K562 (cell line): ENCODE measurements around the gene LCTL. TPM values are rescaled to one million over a fixed set of nuclear protein-coding genes. Genes with fewer than 3 reads are reported as not detected.

Source experiments
- CHAMP1 ChIP-seq: fragments of 450-650 bp; IDR thresholded peaks from 2 replicates; pipeline ENCODE4 v1.6.1; 2016; ENCODE audit warnings: mild to moderate bottlenecking
- ELK3 ChIP-seq: fragments of 450-650 bp; formaldehyde crosslinking; IDR thresholded peaks from 2 replicates; pipeline ENCODE4 v1.4.0; 2020; ENCODE audit warnings: mild to moderate bottlenecking
- HDAC3 ChIP-seq: fragments of 450-650 bp; IDR thresholded peaks from 2 replicates; pipeline ENCODE4 v1.6.1; 2018; ENCODE audit warnings: borderline replicate concordance, mild to moderate bottlenecking, moderate library complexity; ENCODE audit not compliant: partially characterized antibody
- HNRNPK ChIP-seq: fragments of 200-400 bp; formaldehyde crosslinking; IDR thresholded peaks from one replicate; pipeline ENCODE4 v1.6.1; 2018; ENCODE audit warnings: mild to moderate bottlenecking, low read depth, low read length; ENCODE audit not compliant: poor library complexity, severe bottlenecking
- ILF3 ChIP-seq: fragments of 450-650 bp; IDR thresholded peaks from 2 replicates; pipeline ENCODE4 v1.6.1; 2018; ENCODE audit warnings: antibody characterized with exemption, mild to moderate bottlenecking, moderate library complexity, borderline replicate concordance
- NBN ChIP-seq: fragments of 450-650 bp; IDR thresholded peaks from 2 replicates; pipeline ENCODE4 v1.6.1; 2016; ENCODE audit warnings: low read depth, mild to moderate bottlenecking
- NCOA6 ChIP-seq: fragments of 450-650 bp; IDR thresholded peaks from 2 replicates; pipeline ENCODE4 v1.6.1; 2017; ENCODE audit warnings: mild to moderate bottlenecking
- RFX7 ChIP-seq: fragments of 250-450 bp; sonication (Bioruptor Pico); IDR thresholded peaks from 2 replicates; pipeline ENCODE4 v1.5.1; 2021; ENCODE audit warnings: mild to moderate bottlenecking
- SIN3A ChIP-seq, 2 experiments: fragments of 150-350 bp in 1 of 2; IDR thresholded peaks; 2 replicates each; pipeline ENCODE4 v1.6.1; 2011 to 2016; ENCODE audit warnings: borderline replicate concordance in 2 of 2, low read depth in 2 of 2, low read length in 2 of 2, mild to moderate bottlenecking in 2 of 2, moderate library complexity in 2 of 2; ENCODE audit not compliant: control insufficient read depth in 1 of 2
- STAT5B ChIP-seq: fragments of 250-450 bp; sonication (Bioruptor Pico); IDR thresholded peaks from 2 replicates; pipeline ENCODE4 v1.8.0; 2021; ENCODE audit warnings: mild to moderate bottlenecking, inconsistent platforms
- ZFP30 ChIP-seq: fragments of 250-450 bp; sonication (Bioruptor Pico); IDR thresholded peaks from 2 replicates; pipeline ENCODE4 v1.8.0; 2022; ENCODE audit warnings: moderate library complexity, mild to moderate bottlenecking, inconsistent platforms, borderline replicate concordance
- ZNF398 ChIP-seq: fragments of 250-450 bp; sonication (Bioruptor Pico); IDR thresholded peaks from 2 replicates; pipeline ENCODE4 v1.8.0; 2021; ENCODE audit warnings: moderate library complexity, mild to moderate bottlenecking, inconsistent platforms
- ZNF551 ChIP-seq: fragments of 250-450 bp; sonication (Bioruptor Pico); IDR thresholded peaks from 2 replicates; pipeline ENCODE4 v1.5.0; 2021; ENCODE audit warnings: mild to moderate bottlenecking, moderate library complexity
- polyA plus RNA-seq, 8 experiments: library from polyadenylated mRNA; depleted of rRNA in 4 of 8; stranded (reverse) in 5 of 8; unstranded in 3 of 8; fragments of >200 nt; fragmentation: Nextera tagmentation in 2 of 8; fragmentation: Illumina TruSeq in 1 of 8; extraction: Ambion mirVana in 2 of 8; extraction: Trizol in 1 of 8; gene quantifications; 2 replicates each; pipeline versions ENCODE4 v1.2.1 to v1.2.3, GENCODE V29; 2011 to 2014; ENCODE audit warnings: inconsistent platforms in 1 of 8, missing spikeins in 1 of 8
- total RNA-seq, 7 experiments: library from RNA; depleted of rRNA in 6 of 7; stranded (reverse); fragments of >200 nt in 6 of 7; fragmentation: Illumina TruSeq in 2 of 7; extraction: Trizol in 2 of 7; gene quantifications; 2 replicates each; pipeline versions ENCODE4 v1.2.1 to v1.2.3, GENCODE V29; 2011 to 2021; ENCODE audit warnings: low replicate concordance in 1 of 7
- TF ChIP-seq, protein P1 (sequence below), 2 experiments: fragments of 450-650 bp; conservative IDR thresholded peaks; 2 replicates each; pipeline ENCODE4 v1.6.1; 2017; ENCODE audit warnings: mild to moderate bottlenecking in 2 of 2, moderate library complexity in 2 of 2
- TF ChIP-seq, protein P2 (sequence below): IDR thresholded peaks from 2 replicates; pipeline ENCODE4 v1.6.1; 2011; ENCODE audit not compliant: insufficient read length; ENCODE audit errors: extremely low read depth

Gene LCTL
- total and polyA plus RNA-seq, 9 of the 15 experiments (the other 6 are each of a cell fraction or from before 2014, with no cell fraction given): 0.08 to 0.31 (median 0.17) TPM; not detected in 6

DNA sequence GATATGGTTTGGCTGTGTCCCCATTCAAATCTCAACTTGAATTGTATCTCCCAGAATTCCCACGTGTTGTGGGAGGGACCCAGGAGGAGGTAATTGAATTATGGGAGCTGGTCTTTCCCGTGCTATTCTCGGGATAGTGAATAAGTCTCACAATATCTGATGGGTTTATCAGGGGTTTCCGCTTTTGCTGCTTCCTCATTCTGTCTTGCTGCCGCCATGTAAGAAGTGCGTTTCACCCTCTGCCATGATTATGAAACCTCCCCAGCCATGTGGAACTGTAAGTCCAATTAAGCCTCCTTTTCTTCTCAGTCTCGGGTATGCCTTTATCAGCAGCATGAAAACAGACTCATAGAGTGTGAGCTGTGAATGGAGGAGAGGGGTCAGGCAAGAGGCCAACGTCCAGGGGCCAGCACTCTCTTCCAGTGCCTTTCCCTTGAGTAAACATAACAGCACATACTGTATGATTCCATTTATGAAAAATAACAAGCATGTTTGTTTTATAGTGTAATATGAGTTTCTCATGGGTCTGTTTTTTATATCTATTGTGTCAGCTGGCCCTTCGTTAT lies 16.3 kb upstream of the LCTL start (continued):
- TF ChIP-seq, protein P1, sequence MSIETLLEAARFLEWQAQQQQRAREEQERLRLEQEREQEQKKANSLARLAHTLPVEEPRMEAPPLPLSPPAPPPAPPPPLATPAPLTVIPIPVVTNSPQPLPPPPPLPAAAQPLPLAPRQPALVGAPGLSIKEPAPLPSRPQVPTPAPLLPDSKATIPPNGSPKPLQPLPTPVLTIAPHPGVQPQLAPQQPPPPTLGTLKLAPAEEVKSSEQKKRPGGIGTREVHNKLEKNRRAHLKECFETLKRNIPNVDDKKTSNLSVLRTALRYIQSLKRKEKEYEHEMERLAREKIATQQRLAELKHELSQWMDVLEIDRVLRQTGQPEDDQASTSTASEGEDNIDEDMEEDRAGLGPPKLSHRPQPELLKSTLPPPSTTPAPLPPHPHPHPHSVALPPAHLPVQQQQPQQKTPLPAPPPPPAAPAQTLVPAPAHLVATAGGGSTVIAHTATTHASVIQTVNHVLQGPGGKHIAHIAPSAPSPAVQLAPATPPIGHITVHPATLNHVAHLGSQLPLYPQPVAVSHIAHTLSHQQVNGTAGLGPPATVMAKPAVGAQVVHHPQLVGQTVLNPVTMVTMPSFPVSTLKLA (conservative IDR thresholded peaks at IDR 0.05): peak; percentile 94 to 95
- TF ChIP-seq ELK3 (CRISPR knock-in tag) (no peak), HNRNPK (no peak), ZNF551 (CRISPR knock-in tag) (no peak), NCOA6 (no peak), RFX7 (CRISPR knock-in tag) (no peak), ZNF398 (CRISPR knock-in tag) (no peak), STAT5B (CRISPR knock-in tag) (no peak), ILF3 (no peak; the same call in 1 of the 2 replicates), SIN3A (IDR thresholded peaks at IDR 0.05; ENCODE audit: borderline replicate concordance in 2 of 2, control insufficient read depth in 1 of 2, low read depth in 2 of 2, low read length in 2 of 2) (peak; percentile 74 to 76; a peak in 2 of 4 replicates), ZFP30 (CRISPR knock-in tag) (no peak), CHAMP1 (peak; percentile 29; the same call in 1 of the 2 replicates), HDAC3 (peak; percentile 65), NBN (0 out of 2 replicates have a peak, but pooled peaks have one; percentile 46)
- TF ChIP-seq, protein P2, sequence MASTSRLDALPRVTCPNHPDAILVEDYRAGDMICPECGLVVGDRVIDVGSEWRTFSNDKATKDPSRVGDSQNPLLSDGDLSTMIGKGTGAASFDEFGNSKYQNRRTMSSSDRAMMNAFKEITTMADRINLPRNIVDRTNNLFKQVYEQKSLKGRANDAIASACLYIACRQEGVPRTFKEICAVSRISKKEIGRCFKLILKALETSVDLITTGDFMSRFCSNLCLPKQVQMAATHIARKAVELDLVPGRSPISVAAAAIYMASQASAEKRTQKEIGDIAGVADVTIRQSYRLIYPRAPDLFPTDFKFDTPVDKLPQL: no peak
